GM06990 (cell line): Measurements from ENCODE around the gene RPS16.

Source experiments
- DNase-seq: peaks from one replicate; pipeline ENCODE4 v3.0.0-alpha.2; 2011; ENCODE audit not compliant: insufficient read length; ENCODE audit errors: extremely low read depth
- H3K27me3 ChIP-seq: replicated peaks from 2 replicates; pipeline ENCODE4 v1.6.0; 2011; ENCODE audit warnings: low read length; ENCODE audit not compliant: control insufficient read depth, insufficient read depth
- H3K36me3 ChIP-seq: 2 replicates; pipeline ENCODE4 v1.5.1; 2011; ENCODE audit warnings: low read length; ENCODE audit not compliant: control insufficient read depth, insufficient read depth
- H3K4me3 ChIP-seq: replicated peaks from 2 replicates; pipeline ENCODE4 v1.5.1; 2011; ENCODE audit warnings: low read depth, mild to moderate bottlenecking, control low read depth, low read length
- TF ChIP-seq, protein P1 (sequence below): IDR thresholded peaks from 2 replicates; pipeline ENCODE4 v1.5.1; 2011; ENCODE audit warnings: low read length, control low read depth, mild to moderate bottlenecking, inconsistent platforms; ENCODE audit not compliant: insufficient read depth, poor library complexity, severe bottlenecking

Gene RPS16

DNA sequence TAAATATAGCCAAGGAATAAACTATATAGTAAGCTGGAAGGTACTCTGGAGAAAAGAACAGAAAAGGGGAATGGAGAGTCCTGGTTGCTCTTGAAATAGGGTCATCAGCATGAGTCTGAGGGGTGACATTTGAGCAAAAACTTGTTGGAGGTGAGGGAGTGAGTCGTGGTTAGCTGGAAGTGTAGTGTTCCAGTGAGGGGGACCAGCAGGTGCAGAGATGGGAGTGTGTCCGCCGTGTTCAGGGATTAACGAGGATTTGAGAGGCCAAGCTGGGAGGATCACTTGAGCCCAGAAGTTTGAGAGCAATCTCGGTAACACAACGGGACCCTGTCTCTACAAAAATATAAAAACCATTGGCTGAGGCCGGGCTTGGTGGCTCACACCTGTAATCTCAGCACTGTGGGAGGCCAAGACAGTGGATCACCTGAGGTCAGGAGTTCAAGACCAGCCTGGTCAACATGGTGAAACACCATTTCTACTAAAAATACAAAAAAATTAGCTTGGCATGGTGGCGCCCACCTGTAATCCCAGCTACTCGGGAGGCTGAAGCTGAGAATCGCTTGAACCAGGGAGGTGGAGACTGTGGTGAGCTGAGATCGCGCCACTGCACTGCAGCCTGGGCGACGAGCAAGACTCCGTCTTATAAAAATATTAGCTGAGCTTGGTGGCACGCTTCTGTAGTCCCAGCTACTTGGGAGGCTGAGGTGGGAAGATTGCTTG lies 10.8 kb upstream of the RPS16 start:
- Histone ChIP-seq H3K4me3 (peak overlapping the region; percentile 100), H3K36me3 (no peaks in the 10 kb centered on the region; the same call in 1 of the 2 replicates), H3K27me3 (no peaks in the 10 kb centered on the region)
- TF ChIP-seq, protein P1, sequence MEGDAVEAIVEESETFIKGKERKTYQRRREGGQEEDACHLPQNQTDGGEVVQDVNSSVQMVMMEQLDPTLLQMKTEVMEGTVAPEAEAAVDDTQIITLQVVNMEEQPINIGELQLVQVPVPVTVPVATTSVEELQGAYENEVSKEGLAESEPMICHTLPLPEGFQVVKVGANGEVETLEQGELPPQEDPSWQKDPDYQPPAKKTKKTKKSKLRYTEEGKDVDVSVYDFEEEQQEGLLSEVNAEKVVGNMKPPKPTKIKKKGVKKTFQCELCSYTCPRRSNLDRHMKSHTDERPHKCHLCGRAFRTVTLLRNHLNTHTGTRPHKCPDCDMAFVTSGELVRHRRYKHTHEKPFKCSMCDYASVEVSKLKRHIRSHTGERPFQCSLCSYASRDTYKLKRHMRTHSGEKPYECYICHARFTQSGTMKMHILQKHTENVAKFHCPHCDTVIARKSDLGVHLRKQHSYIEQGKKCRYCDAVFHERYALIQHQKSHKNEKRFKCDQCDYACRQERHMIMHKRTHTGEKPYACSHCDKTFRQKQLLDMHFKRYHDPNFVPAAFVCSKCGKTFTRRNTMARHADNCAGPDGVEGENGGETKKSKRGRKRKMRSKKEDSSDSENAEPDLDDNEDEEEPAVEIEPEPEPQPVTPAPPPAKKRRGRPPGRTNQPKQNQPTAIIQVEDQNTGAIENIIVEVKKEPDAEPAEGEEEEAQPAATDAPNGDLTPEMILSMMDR = no peak
- no peak for DNase-seq

DNA sequence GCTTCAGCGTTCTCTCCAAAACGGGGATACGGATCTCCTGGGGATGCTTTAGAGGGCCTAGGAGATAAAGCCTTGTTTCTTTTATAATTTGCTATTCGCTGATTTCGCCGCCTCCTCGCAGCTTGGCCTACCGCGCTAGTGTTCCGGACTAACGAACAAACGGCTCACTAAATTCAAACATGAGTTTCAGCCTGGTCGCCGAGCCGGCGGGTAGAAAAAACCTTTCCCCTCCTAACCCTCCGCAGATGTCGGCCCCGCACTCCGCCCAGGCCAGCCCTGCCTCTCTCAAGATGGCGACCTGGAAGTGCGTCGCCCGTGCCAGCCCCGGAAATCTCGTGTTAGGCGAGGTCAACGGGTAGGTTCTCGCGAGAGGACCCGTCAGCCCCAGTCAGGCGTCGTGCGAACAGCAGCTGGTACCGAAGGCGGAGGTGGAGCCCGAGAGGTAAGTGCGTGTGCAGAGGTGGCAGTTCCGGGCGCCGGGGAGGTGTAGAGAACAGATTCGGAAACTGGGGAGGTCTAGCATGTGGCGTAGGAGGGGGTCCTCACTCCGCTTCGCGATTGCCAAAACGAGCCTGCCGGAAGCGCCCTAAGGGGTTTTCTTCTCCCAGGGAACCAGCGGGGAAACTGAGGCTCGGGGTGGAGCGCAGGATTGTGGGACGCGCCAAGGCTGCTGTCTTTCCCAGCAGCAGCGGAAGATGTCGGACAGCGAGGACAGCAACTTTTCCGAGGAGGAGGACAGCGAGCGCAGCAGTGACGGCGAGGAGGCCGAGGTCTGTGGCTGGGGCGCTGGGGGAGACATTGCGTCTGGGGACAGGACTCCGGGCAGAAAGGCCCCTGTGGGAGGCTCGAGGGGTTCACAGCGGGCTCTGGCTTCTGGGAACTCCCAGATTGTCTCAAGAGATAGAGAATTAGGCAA lies 9.7 kb upstream of the RPS16 start, which contains the start of gene SUPT5H:
Gene SUPT5H, plus strand, starts transcription at position 387 of the 916 bp plus-strand sequence. Its CDS starts 309 bp downstream, at position 696.
- H3K27me3 ChIP-seq = no peaks in the 10 kb centered on the region
- TF ChIP-seq, protein P1 = no peak
- peak; percentile 98 for DNase-seq
- H3K4me3 ChIP-seq = peak within 1 kb of the TSS; percentile 100
- no peaks in the 10 kb centered on the region for H3K36me3 ChIP-seq

DNA sequence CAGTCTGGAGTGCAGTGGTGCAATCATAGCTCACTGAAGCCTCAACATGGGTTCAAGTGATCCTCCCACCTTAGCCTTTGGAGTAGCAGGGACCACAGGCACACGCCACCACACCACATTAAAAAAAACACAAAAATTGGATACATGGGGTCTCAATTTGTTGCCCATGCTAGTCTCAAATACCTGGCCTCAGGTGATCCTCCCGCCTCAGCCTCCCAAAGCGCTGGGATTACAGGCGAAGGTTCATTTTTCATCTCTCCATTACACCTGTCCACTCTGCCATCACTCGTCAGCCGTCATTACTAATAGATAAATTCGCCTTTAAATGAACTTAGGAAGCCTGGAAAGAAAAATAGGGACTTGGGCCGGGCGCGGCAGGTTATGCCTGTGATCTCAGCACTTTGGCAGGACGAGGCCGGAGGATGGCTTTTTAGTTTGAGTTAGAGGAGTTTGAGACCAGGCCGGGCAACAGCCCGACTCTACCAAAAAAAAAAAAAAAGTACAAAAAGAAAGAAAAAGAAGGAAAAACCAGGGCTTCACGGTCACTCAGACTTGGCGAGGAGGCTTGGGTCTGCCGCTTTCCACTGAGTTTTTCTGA lies 8.9 kb upstream of the RPS16 start:
- peak overlapping the region; percentile 100 for H3K4me3 ChIP-seq
- H3K36me3 ChIP-seq = no peaks in the 10 kb centered on the region
- H3K27me3 ChIP-seq = no peaks in the 10 kb centered on the region
- TF ChIP-seq, protein P1 = no peak
- DNase-seq = no peak

DNA sequence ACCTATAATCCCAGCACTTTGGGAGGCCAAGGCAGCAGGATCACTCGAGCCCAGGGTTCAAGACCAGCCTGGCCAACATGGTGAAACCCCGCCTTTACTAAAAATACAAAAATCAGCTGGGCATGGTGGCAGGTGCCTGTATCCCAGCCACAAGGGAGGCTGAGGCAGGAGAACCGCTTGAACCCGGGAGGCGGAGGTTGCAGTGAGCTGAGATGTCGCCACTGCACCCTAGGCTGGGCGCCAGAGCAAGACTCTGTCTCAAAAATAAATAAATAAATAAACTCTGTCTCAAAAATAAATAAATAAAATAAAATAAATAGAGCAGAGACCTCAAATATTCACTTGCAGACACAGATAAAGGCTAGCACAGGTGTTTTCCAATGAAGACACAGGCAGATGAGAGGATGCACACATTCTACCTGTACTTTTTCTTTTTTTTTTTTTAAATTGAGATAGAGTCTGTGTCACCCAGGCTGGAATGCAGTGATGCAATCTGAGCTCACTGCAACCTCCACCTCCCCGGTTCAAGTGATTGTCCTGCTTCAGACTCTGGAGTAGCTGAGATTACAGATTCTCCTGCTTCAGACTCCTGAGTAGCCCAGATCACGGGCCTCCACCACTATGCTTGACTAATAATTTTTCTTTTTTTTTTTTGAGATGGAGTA lies 2.7 kb upstream of the RPS16 start:
- peaks cover 14% of the 10 kb centered on the region for H3K36me3 ChIP-seq
- H3K27me3 ChIP-seq = no peaks in the 10 kb centered on the region
- TF ChIP-seq, protein P1 = no peak
- no peak overlapping the region for H3K4me3 ChIP-seq
- no peak for DNase-seq

DNA sequence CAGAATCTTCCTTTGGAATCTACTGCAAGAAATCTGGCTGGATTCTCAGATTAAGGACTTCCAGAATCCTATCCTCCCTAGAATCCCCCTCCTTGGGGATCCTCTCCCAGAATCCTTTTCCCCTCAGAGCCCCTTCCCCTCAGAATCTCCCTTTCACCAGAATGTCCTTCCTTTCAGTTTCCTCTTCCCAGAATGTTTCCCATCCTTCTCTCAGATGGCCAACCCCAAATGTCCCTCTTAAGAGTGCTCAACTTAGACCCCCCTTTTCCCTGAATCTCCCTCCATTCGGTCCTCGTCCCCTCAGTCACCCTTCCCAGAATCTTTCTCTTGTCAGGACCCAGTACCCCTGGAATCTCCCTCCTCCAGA lies 584 bp upstream of the RPS16 start:
- TF ChIP-seq, protein P1 = no peak
- no peak for DNase-seq
- Histone ChIP-seq H3K36me3 (peaks cover 27% of the 10 kb centered on the region), H3K4me3 (peak overlapping the region; percentile 63), H3K27me3 (no peaks in the 10 kb centered on the region)
